Measurements from ENCODE around the gene TFAP2E.
"Not testable (repeated sequence)": the region's sequence is repeated elsewhere in the genome, so short reads cannot be mapped to it uniquely, and the experiment has no call there.

GRCh38 chr1:35585805-35586204 is 12.7 kb downstream of the TFAP2E start:
- not testable (repeated sequence) for TF ChIP-seq CTCF (IDR thresholded peaks at IDR 0.05); ZFX (IDR thresholded peaks at IDR 0.05; ENCODE audit: borderline replicate concordance)

Measured in 22Rv1 (cell line).